Right lobe of liver (tissue), 6 donors: ENCODE data around the gene TRIM66. TPM values are rescaled to one million over a fixed set of nuclear protein-coding genes. Genes with fewer than 3 reads are reported as not detected.
A peak's percentile ranks its signal among the peaks of the same experiment; 100 is the strongest.

Source experiments
- ATAC-seq, 4 donors: fragments of 200-7000 bp; cut with Tn5 transposase; one replicate each; pipeline ENCODE4 v1.9.1; 2020; ENCODE audit warnings: mild to moderate bottlenecking in 4 of 4, moderate library complexity in 4 of 4
- DNase-seq, 3 donors: peaks; one replicate each; pipeline ENCODE4 v3.0.0-alpha.2; 2020
- H3K27ac ChIP-seq, 3 donors: fragments of 200-600 bp; one replicate each; pipeline ENCODE4 v1.8.0; 2022
- H3K27me3 ChIP-seq, 2 donors: fragments of 200-600 bp; one replicate each; pipeline ENCODE4 v1.8.0; 2022
- H3K36me3 ChIP-seq, 4 donors: fragments of 200-600 bp; sonication (generic) in 1 of 4; one replicate each; pipeline versions ENCODE4 v1.5.1 to v1.8.0; 2017 to 2022; ENCODE audit warnings: control low read depth in 1 of 4
- H3K4me1 ChIP-seq, 4 donors: fragments of 200-600 bp; sonication (generic) in 1 of 4; one replicate each; pipeline versions ENCODE4 v1.5.1 to v1.8.0; 2017 to 2022; ENCODE audit warnings: control low read depth in 1 of 4
- H3K4me3 ChIP-seq, 3 donors: fragments of 200-600 bp; one replicate each; pipeline ENCODE4 v1.8.0; 2022
- H3K9me3 ChIP-seq, 4 donors: fragments of 200-600 bp; sonication (generic) in 1 of 4; one replicate each; pipeline versions ENCODE4 v1.5.1 to v1.8.0; 2017 to 2022; ENCODE audit warnings: control low read depth in 1 of 4
- POLR2A ChIP-seq: fragments of 450-650 bp; IDR thresholded peaks from one replicate; pipeline ENCODE4 v1.6.1; 2017; ENCODE audit warnings: antibody characterized with exemption, mild to moderate bottlenecking
- WGBS: methylation state at CpG from one replicate; pipeline ENCODE4 v1.1.6; 2018; ENCODE audit warnings: low coverage, low lambda C conversion rate; ENCODE audit not compliant: insufficient coverage; ENCODE audit errors: missing lambda C conversion rate; 5-methylcytosine and 5-hydroxymethylcytosine counted together
- intact Hi-C, 2 donors: fragments of 100-400 bp; cut with DNase I; formaldehyde crosslinking; loops; one replicate each; pipeline versions ENCODE4 v1.11.2 to v1.14.1; 2022
- total RNA-seq, 6 experiments: library from RNA; depleted of rRNA in 2 of 6; stranded (reverse); fragments of >200 nt in 2 of 6; fragmentation: NEBNext Ultra II Directional in 3 of 6; extraction: Animal tissue kit (Norgen Biotek cat#: 25700) in 3 of 6; gene quantifications; one replicate each; pipeline versions ENCODE4 v1.1.0 to v1.2.4, GENCODE V29; 2016 to 2023
- TF ChIP-seq, protein P1 (sequence below), 4 donors: fragments of 200-600 bp in 3 of 4; fragments of 450-650 bp in 1 of 4; IDR thresholded peaks; one replicate each; pipeline versions ENCODE4 v1.5.1 to v1.8.0; 2016 to 2022; ENCODE audit warnings: antibody characterized with exemption in 4 of 4, mild to moderate bottlenecking in 2 of 4
- donor health status: DM: no; HTN: yes; CAD: no.
- donor health status: DM: no; HTN: no; CAD: no.
- donor health status: DM: no; HTN: no; CAD: no.
- donor health status: DM: no; HTN: yes; CAD: no.
- donor health status: DM: no; HTN: yes; CAD: no.

The TRIM66 gene
- total RNA-seq, 6 experiments from 2014 or later: 4.0 to 16.4 (median 6.9) TPM

- Histone ChIP-seq H3K4me3 (peak overlapping the region in 2 of 3 donors; percentile 93), H3K27me3 (no peaks in the 10 kb centered on the region), H3K36me3 (peaks cover 0 to 25% (median 14%) of the 10 kb centered on the region in 4 donors), H3K9me3 (no peaks in the 10 kb centered on the region), H3K27ac (no peak overlapping the region), H3K4me1 (peaks cover 0 to 35% (median 16%) of the 10 kb centered on the region in 4 donors)
- DNase-seq: no peak
- intact Hi-C loops: loop anchor here (5.0 to 10.0 kb wide), 2 partner anchors 130 to 278 kb away; partner anchors contain the start of gene TMEM9B (in 1 of the 2)
- ATAC-seq: no peak
- 59% methylated on average over 6 of the region's 6 CpGs for WGBS
- no peak for TF ChIP-seq POLR2A
- TF ChIP-seq, protein P1, sequence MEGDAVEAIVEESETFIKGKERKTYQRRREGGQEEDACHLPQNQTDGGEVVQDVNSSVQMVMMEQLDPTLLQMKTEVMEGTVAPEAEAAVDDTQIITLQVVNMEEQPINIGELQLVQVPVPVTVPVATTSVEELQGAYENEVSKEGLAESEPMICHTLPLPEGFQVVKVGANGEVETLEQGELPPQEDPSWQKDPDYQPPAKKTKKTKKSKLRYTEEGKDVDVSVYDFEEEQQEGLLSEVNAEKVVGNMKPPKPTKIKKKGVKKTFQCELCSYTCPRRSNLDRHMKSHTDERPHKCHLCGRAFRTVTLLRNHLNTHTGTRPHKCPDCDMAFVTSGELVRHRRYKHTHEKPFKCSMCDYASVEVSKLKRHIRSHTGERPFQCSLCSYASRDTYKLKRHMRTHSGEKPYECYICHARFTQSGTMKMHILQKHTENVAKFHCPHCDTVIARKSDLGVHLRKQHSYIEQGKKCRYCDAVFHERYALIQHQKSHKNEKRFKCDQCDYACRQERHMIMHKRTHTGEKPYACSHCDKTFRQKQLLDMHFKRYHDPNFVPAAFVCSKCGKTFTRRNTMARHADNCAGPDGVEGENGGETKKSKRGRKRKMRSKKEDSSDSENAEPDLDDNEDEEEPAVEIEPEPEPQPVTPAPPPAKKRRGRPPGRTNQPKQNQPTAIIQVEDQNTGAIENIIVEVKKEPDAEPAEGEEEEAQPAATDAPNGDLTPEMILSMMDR (IDR thresholded peaks at IDR 0.05): no peak
Measured at GRCh38 chr11:8684600-8685290, 2.3 kb upstream of the TRIM66 start.

- TF ChIP-seq, protein P1 (IDR thresholded peaks at IDR 0.05): no peak
- TF ChIP-seq POLR2A: no peak
- peaks cover 0 to 31% (median 14%) of the 10 kb centered on the region in 4 donors for H3K4me1 ChIP-seq
- H3K9me3 ChIP-seq: no peaks in the 10 kb centered on the region
- intact Hi-C loops: loop anchor here (5.0 to 10.0 kb wide), 2 partner anchors 132 to 279 kb away; partner anchors contain the start of gene TMEM9B (in 1 of the 2)
- DNase-seq (no peak), ATAC-seq (peak in 3 of 4 donors; percentile 0 to 4 (median 1))
- H3K27me3 ChIP-seq: no peaks in the 10 kb centered on the region
- 2% methylated on average over 21 of the region's 27 CpGs for WGBS
- H3K36me3 ChIP-seq: peaks cover 0 to 31% (median 14%) of the 10 kb centered on the region in 4 donors
- peak overlapping the region; percentile 85 to 96 (median 92) for H3K27ac ChIP-seq
- H3K4me3 ChIP-seq: peak overlapping the region; percentile 93 to 96 (median 93)
Measured at GRCh38 chr11:8683115-8683807, 796 bp upstream of the TRIM66 start.

- H3K27ac ChIP-seq: peak overlapping the region; percentile 85 to 96 (median 92)
- H3K4me3 ChIP-seq: peak overlapping the region; percentile 93 to 96 (median 93)
- WGBS: 11% methylated on average over 14 of the region's 14 CpGs
- no peaks in the 10 kb centered on the region for H3K9me3 ChIP-seq
- H3K27me3 ChIP-seq: no peaks in the 10 kb centered on the region
- peaks cover 0 to 22% (median 9%) of the 10 kb centered on the region in 4 donors for H3K4me1 ChIP-seq
- TF ChIP-seq POLR2A: no peak
- TF ChIP-seq, protein P1 (IDR thresholded peaks at IDR 0.05): no peak
- peaks cover 0 to 36% (median 14%) of the 10 kb centered on the region in 4 donors for H3K36me3 ChIP-seq
- ATAC-seq (peak in 1 of 4 donors; percentile 39), DNase-seq (no peak)
- intact Hi-C loops: loop anchor here (5.0 to 10.0 kb wide), 2 partner anchors 133 to 280 kb away; partner anchors contain the start of gene TMEM9B (in 1 of the 2)
Measured at GRCh38 chr11:8681837-8682302, 595 bp downstream of the TRIM66 start.

- no CpG with 5 or more reads among the region's 1 CpG for WGBS
- no peak for DNase-seq
- H3K9me3 ChIP-seq: no peaks in the 10 kb centered on the region
- peaks cover 0 to 12% (median 0%) of the 10 kb centered on the region in 4 donors for H3K36me3 ChIP-seq
- H3K4me1 ChIP-seq: peaks cover 0 to 11% (median 3%) of the 10 kb centered on the region in 4 donors
- H3K27ac ChIP-seq: no peak overlapping the region
- no peak for TF ChIP-seq POLR2A
- TF ChIP-seq, protein P1 (IDR thresholded peaks at IDR 0.05): no peak
- intact Hi-C loops: no loop called here
- no peak overlapping the region for H3K4me3 ChIP-seq
- H3K27me3 ChIP-seq: no peaks in the 10 kb centered on the region
- peak in 1 of 4 donors; percentile 15 for ATAC-seq
Measured at GRCh38 chr11:8679006-8679405, 3.5 kb downstream of the TRIM66 start.
